Measurements from ENCODE around the gene TNFAIP8L1. TPM values are rescaled to one million over a fixed set of nuclear protein-coding genes. Genes with fewer than 3 reads are reported as not detected.
"Not testable (repeated sequence)": the region's sequence is repeated elsewhere in the genome, so short reads cannot be mapped to it uniquely, and the experiment has no call there.

Gene TNFAIP8L1
- total RNA-seq, 1 donor from 2014 or later, result 60.1 TPM

GRCh38 chr19:4676955-4677731 lies 37.8 kb downstream of the TNFAIP8L1 start:
- Mint-ChIP-seq H3K27me3 (ENCODE audit: unreplicated experiment) (peaks cover 3% of the 10 kb centered on the region), H3K36me3 (ENCODE audit: low read depth, unreplicated experiment) (peaks cover 5% of the 10 kb centered on the region), H3K9me3 (ENCODE audit: unreplicated experiment) (no peaks in the 10 kb centered on the region), H3K4me1 (ENCODE audit: unreplicated experiment) (no peaks in the 10 kb centered on the region), H3K4me3 (ENCODE audit: unreplicated experiment) (no peak overlapping the region), H3K27ac (ENCODE audit: unreplicated experiment) (no peak overlapping the region)
- TF ChIP-seq, protein P1, sequence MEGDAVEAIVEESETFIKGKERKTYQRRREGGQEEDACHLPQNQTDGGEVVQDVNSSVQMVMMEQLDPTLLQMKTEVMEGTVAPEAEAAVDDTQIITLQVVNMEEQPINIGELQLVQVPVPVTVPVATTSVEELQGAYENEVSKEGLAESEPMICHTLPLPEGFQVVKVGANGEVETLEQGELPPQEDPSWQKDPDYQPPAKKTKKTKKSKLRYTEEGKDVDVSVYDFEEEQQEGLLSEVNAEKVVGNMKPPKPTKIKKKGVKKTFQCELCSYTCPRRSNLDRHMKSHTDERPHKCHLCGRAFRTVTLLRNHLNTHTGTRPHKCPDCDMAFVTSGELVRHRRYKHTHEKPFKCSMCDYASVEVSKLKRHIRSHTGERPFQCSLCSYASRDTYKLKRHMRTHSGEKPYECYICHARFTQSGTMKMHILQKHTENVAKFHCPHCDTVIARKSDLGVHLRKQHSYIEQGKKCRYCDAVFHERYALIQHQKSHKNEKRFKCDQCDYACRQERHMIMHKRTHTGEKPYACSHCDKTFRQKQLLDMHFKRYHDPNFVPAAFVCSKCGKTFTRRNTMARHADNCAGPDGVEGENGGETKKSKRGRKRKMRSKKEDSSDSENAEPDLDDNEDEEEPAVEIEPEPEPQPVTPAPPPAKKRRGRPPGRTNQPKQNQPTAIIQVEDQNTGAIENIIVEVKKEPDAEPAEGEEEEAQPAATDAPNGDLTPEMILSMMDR (IDR thresholded peaks at IDR 0.05; ENCODE audit: unreplicated experiment), result peak; percentile 56
- peak; percentile 71 for DNase-seq (ENCODE audit: low spot score)

DNA sequence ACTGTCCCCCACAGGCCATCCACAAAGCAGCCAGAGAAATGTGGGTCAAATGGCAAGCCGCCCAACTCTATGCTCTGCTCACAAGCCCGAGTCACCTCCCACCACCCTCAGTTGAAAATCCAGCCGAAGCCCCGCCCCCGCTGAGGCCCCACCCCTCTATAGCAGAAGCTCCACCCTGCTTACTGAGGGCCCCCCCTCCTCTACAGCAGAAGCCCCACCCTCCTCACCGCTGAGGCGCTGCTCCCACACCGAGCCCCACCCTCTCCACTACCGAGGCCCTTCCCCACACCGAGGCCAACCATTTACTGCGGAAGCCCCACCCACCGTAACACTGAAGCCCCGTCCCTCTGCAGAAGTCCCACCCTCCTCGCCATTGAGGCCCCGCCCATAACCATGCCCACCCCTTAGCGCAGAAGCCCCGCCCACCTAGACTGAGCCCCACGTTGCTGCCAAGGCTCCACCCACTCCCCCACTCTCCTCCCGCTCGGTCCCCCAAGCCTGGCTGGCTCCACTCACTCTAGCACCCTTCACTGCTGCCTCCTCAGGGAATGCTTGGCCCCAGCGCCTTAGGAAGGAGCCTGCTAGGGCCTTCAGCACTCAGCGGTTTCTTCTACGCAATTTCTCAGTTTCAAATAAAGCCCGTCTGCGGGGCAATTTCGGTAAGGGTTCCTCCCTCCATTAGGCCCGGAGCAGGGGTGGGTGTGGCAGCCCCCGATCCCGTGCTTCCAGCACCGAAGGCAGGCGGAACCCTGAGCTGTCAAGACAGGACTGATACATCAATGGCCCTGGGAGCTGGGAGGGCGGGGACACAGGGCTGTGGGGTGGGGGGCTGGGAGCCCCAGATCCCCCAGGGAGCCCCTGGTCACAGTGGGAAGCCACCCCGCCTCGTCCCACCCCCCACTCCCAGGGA lies 39.8 kb downstream of the TNFAIP8L1 start:
- DNase-seq (ENCODE audit: low spot score), result peak; percentile 32
- TF ChIP-seq, protein P1 (IDR thresholded peaks at IDR 0.05; ENCODE audit: unreplicated experiment), result no peak
- Mint-ChIP-seq H3K27me3 (ENCODE audit: unreplicated experiment) (peaks cover 1% of the 10 kb centered on the region), H3K9me3 (ENCODE audit: unreplicated experiment) (no peaks in the 10 kb centered on the region), H3K4me3 (ENCODE audit: unreplicated experiment) (peak overlapping the region; percentile 21), H3K36me3 (ENCODE audit: low read depth, unreplicated experiment) (peaks cover 13% of the 10 kb centered on the region), H3K27ac (ENCODE audit: unreplicated experiment) (no peak overlapping the region), H3K4me1 (ENCODE audit: unreplicated experiment) (no peaks in the 10 kb centered on the region)

GRCh38 chr19:4680021-4680420 lies 40.7 kb downstream of the TNFAIP8L1 start:
- H3K27ac Mint-ChIP-seq (ENCODE audit: unreplicated experiment), result not testable (repeated sequence)

DNA sequence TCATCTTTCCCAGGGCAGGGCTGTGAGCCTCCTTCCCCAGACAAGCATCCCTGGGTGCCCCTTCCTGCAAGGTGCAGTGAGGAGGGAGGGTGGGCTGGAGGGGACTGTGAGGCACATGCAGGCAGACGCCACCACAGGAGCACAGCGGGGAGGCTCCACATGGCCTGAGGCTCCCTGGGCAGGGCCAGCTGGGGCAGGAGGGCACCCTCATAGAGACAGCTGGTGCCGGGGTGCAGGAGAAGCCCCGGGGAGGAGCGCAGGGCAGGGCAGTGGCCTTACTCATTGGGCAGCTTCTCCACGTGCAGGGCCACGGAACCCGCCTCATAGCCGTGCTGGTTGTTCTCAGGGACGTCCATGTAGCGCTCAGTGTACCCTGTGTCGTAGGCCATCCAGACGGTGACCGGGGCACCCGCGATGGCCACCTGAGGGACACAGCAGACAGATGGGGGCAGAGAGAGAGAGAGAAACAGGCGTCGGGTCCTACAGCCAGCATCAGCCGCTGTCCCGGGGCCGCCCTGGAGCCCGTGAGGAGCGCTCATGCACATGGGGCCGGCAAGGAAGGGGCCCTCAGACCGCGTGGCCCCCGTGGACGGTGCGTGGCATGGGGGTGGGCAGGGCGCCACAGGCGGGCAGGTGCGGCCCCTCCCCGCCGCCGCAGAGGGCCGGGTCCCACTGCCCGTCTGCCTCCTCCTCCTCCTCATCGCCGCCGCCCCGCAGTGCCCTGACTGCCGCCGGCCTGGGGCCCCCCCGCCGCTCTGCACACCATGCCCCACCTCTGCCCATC lies 43.3 kb downstream of the TNFAIP8L1 start:
- peaks cover 18% of the 10 kb centered on the region for H3K36me3 Mint-ChIP-seq (ENCODE audit: low read depth, unreplicated experiment)

More at GRCh38 chr19:4680021-4680420, 40.7 kb downstream of the TNFAIP8L1 start:
- H3K9me3 Mint-ChIP-seq (ENCODE audit: unreplicated experiment); H3K4me3 Mint-ChIP-seq (ENCODE audit: unreplicated experiment); H3K27me3 Mint-ChIP-seq (ENCODE audit: unreplicated experiment); DNase-seq (ENCODE audit: low spot score); H3K4me1 Mint-ChIP-seq (ENCODE audit: unreplicated experiment): not testable (repeated sequence)
- peaks cover 14% of the 10 kb centered on the region for H3K36me3 Mint-ChIP-seq (ENCODE audit: low read depth, unreplicated experiment)

More for the DNA sequence above, 43.3 kb downstream of the TNFAIP8L1 start:
- DNase-seq (ENCODE audit: low spot score), result no peak
- no peaks in the 10 kb centered on the region for H3K9me3 Mint-ChIP-seq (ENCODE audit: unreplicated experiment)
- peaks cover 4% of the 10 kb centered on the region for H3K27me3 Mint-ChIP-seq (ENCODE audit: unreplicated experiment)
- H3K27ac Mint-ChIP-seq (ENCODE audit: unreplicated experiment), result no peak overlapping the region
- H3K4me3 Mint-ChIP-seq (ENCODE audit: unreplicated experiment), result no peak overlapping the region
- TF ChIP-seq, protein P1 (IDR thresholded peaks at IDR 0.05; ENCODE audit: unreplicated experiment), result no peak
- no peaks in the 10 kb centered on the region for H3K4me1 Mint-ChIP-seq (ENCODE audit: unreplicated experiment)

Data from endothelial cell (in vitro differentiated cells).